Right cardiac atrium (tissue), 5 donors: ENCODE data around the gene C11orf21. TPM values are rescaled to one million over a fixed set of nuclear protein-coding genes. Genes with fewer than 3 reads are reported as not detected.
"Not testable (repeated sequence)": the region's sequence is repeated elsewhere in the genome, so short reads cannot be mapped to it uniquely, and the experiment has no call there.

Experiments
- ATAC-seq, 2 donors: fragments of 200-7000 bp; cut with Tn5 transposase; one replicate each; pipeline versions ENCODE4 v1.8.0 to v1.9.1; 2020; ENCODE audit warnings: moderate library complexity in 2 of 2, mild to moderate bottlenecking in 1 of 2
- DNase-seq, 3 donors: peaks; one replicate each; pipeline ENCODE4 v3.0.0-alpha.2; 2020
- H3K27ac ChIP-seq: one replicate; pipeline ENCODE4 v1.5.1; 2013; ENCODE audit warnings: mild to moderate bottlenecking, low read length, control low read depth, moderate library complexity
- H3K27me3 ChIP-seq: one replicate; pipeline ENCODE4 v1.6.1; 2013; ENCODE audit not compliant: control insufficient read depth, insufficient read depth
- H3K4me1 ChIP-seq: one replicate; pipeline ENCODE4 v1.6.1; 2013; ENCODE audit warnings: low read length; ENCODE audit not compliant: control insufficient read depth, insufficient read depth
- H3K4me3 ChIP-seq: one replicate; pipeline ENCODE4 v1.5.1; 2013; ENCODE audit warnings: low read length, control low read depth
- H3K9me3 ChIP-seq: one replicate; pipeline ENCODE4 v1.6.1; 2013; ENCODE audit warnings: low read length; ENCODE audit not compliant: control insufficient read depth
- WGBS: extraction: QIAGEN DNeasy Blood & Tissue Kit; methylation state at CpG from one replicate; pipeline ENCODE4 v1.1.7; 2013; 5-methylcytosine and 5-hydroxymethylcytosine counted together
- intact Hi-C, 4 donors: fragments of 100-400 bp; cut with DNase I; formaldehyde crosslinking; loops; one replicate each; pipeline versions ENCODE4 v1.11.0 to v1.14.0; 2022 to 2023
- polyA plus RNA-seq: library from polyadenylated mRNA; stranded (reverse); fragments of 200-250 nt; gene quantifications from one replicate; pipeline ENCODE4 v1.2.3, GENCODE V29; 2013
- total RNA-seq, 4 donors: library from RNA; stranded (reverse); fragmentation: NEBNext Ultra II Directional; extraction: Animal tissue kit (Norgen Biotek cat#: 25700); gene quantifications; one replicate each; pipeline ENCODE4 v1.2.1, GENCODE V29; 2021
- donor health status: healthy with polysubstance abuse.
- donor health status: DM: no; HTN: yes; CAD: no.
- donor health status: DM: no; HTN: no; CAD: no.
- donor health status: DM: no; HTN: yes; CAD: no; lungs with severe emphysema.
- donor health status: DM: yes; HTN: yes; CAD: no.

C11orf21 gene
- total and polyA plus RNA-seq, 5 donors, result 3.9 to 24.2 (median 13.4) TPM

DNA sequence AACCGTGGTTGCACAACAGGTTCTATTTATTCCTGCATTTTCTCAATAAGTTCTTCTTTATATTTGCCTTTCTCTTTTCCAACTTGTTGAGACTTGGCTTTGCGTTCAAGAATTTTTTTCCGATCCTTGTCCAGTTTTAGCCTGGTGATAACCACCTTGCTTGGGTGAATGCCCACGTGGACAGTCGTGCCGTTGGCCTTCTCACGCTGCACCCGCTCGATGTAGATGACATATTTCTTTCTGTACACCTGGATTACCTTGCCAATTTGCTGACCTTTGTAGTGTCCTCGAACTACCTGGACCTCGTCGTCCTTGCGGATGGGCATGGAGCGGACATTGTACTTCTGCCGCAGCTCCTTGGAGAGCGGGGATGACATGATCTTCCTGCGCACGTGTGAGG lies 33.6 kb upstream of the C11orf21 start:
- DNase-seq, H3K4me1 ChIP-seq, H3K4me3 ChIP-seq, intact Hi-C loops, H3K27me3 ChIP-seq, ATAC-seq, H3K9me3 ChIP-seq, H3K27ac ChIP-seq: not testable (repeated sequence)
- WGBS, result 95% methylated on average over 18 of the region's 18 CpGs

DNA sequence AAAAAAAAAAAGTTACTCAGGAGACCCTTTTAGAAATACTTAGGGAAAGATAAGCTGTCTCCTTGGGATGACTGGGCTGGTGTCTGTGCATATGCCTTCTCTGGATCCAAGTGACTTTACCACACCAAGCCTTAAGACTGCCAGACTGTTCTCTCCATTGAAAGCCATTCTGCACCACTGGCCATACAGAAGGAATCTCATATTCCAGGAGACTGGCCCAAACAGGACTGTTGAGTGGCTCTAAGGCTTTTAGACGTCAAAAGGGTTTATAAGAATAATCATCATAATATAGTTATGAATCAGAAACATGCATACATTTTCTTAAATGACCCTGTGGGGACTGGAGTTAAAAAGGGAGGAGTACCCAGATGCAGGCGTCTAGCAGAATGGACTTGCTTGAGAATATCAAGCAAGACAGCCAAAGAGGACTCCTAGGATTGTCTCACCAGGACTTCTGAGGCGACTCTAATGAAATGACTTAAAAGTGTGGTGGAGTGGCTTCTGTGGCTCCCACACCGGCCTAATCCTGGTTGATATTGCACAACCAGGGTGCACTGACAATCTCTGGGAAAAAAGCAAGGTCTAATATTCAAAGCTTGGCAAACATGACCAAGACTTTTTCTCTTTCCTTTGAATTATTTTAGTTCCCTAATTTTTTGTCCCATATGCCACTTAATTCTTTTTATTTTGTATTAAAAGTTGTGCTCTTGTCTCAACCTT lies 31.9 kb upstream of the C11orf21 start:
- 76% methylated on average over 2 of the region's 4 CpGs for WGBS
- H3K4me1 ChIP-seq, ATAC-seq, H3K27me3 ChIP-seq, DNase-seq, H3K4me3 ChIP-seq, intact Hi-C loops, H3K27ac ChIP-seq, H3K9me3 ChIP-seq: not testable (repeated sequence)

DNA sequence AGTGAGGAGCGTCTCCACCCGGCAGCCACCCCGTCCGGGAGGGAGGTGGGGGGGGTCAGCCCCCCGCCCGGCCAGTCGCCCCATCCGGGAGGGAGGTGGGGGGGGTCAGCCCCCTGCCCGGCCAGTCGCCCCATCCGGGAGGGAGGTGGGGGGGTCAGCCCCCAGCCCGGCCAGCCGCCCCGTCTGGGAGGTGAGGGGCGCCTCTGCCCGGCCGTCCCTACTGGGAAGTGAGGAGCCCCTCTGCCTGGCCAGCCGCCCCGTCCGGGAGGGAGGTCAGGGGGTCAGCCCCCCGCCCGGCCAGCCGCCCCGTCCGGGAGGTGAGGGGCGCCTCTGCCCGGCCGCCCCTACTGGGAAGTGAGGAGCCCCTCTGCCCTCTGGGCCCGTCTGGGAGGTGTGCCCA lies 30.9 kb upstream of the C11orf21 start:
- H3K27ac ChIP-seq, DNase-seq, H3K27me3 ChIP-seq, intact Hi-C loops, H3K4me3 ChIP-seq, H3K4me1 ChIP-seq, ATAC-seq, H3K9me3 ChIP-seq: not testable (repeated sequence)
- 94% methylated on average over 22 of the region's 29 CpGs for WGBS

DNA sequence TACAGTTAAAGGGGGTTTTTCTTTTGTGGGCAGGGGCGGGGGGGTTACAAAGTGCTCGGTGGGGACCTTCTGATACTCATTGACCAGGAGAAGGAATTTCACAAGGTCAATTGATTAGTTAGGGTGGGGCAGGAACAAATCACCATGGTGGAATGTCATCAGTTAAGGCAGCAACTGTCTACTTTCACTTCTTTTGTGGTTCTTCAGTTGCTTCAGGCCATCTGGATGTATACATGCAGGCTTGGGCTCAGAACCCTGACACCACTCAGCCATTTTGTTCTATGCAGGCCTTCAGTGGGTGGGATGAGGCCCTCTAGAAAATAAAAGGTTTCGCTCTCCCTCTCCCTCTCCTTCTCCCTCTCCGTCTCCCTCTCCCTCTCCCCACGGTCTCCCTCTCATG lies 29.7 kb upstream of the C11orf21 start:
- Histone ChIP-seq H3K4me1 (no peaks in the 10 kb centered on the region), H3K27me3 (no peaks in the 10 kb centered on the region), H3K9me3 (no peaks in the 10 kb centered on the region), H3K4me3 (no peak overlapping the region), H3K27ac (no peak overlapping the region)
- ATAC-seq, result no peak
- no peak for DNase-seq
- 96% methylated on average over 5 of the region's 5 CpGs for WGBS
- intact Hi-C loops, result no loop called here

DNA sequence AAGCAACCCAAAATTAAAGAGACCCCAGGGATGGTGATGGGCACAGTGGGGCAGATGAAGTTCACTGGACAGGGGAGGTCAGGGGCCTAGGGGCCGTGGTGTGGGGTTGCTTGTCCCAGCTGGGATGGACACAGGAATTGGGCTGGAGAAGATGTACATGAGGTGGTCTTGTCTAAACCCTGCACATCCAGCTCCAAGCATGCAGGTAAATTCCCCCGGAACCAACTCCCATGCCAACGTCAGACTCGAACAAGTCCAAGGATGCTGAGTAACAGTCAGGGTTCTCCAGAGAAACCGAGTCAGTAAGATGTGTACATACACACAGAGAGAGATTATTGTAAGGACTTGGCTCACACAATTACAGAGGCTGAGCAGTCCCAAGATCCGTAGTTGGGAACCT lies 29.0 kb upstream of the C11orf21 start:
- Histone ChIP-seq H3K4me1 (no peaks in the 10 kb centered on the region), H3K27me3 (no peaks in the 10 kb centered on the region), H3K4me3 (no peak overlapping the region), H3K27ac (no peak overlapping the region), H3K9me3 (no peaks in the 10 kb centered on the region)
- no peak for ATAC-seq
- 95% methylated on average over 6 of the region's 6 CpGs for WGBS
- no peak for DNase-seq
- intact Hi-C loops, result no loop called here

DNA sequence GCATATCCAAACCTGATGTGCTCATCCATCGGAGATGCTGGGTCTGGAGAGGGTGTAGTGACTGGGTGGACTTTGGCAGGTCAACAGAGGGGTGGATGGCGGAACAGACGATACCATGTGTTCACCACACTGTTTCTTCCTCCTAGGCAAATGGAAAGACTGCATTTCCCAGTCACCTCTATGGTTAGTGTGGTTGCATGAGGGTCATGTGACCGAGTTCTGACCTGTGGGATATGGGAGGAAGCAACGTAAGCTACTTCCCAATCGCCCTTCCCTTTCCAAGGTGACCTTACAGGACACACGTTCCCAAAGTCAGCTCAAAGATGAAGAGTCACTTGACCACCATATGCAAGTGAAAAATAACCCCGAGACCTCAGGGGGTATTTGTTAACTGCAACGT lies 27.8 kb upstream of the C11orf21 start:
- H3K4me3 ChIP-seq, result no peak overlapping the region
- 91% methylated on average over 9 of the region's 9 CpGs for WGBS
- ATAC-seq, result no peak
- intact Hi-C loops, result no loop called here
- no peak for DNase-seq
- no peak overlapping the region for H3K27ac ChIP-seq
- no peaks in the 10 kb centered on the region for H3K27me3 ChIP-seq
- H3K4me1 ChIP-seq, result no peaks in the 10 kb centered on the region
- H3K9me3 ChIP-seq, result no peaks in the 10 kb centered on the region

DNA sequence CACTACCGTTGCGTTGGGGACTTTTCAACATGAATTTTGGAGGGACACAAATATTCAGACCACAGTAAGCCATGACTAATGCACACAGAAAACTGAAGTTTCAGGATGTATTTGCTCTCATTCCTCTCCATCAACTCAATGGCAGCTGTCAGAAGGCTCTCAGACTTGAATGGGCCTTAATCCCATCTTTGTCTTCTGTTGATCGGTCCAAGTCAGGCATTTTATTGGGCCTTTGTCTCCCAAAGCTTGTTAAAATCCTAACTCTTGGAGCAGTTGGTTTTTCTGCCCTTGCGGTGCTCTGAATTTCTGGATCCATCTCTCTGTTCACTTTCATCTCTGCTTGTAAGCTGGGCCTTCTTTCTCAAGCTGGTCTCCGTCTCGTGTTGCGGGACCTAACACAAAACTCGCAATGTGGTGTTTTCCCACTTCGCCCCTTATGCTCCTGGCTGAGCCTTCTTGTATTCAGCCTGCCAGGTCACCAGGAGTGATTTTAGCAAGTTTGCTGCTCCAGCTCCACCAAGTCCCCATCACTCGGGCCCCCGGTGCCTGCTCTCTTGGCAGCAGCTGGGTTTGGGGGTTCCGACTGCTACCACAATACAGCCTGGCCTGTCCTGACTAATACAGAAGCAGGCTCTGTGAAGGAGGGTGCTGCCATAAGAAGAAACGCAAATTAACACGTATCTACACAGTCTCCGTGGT lies 27.1 kb upstream of the C11orf21 start:
- 91% methylated on average over 15 of the region's 15 CpGs for WGBS
- intact Hi-C loops, result no loop called here
- Histone ChIP-seq H3K27me3 (no peaks in the 10 kb centered on the region), H3K27ac (no peak overlapping the region), H3K9me3 (no peaks in the 10 kb centered on the region), H3K4me3 (no peak overlapping the region), H3K4me1 (no peaks in the 10 kb centered on the region)
- ATAC-seq, result no peak
- DNase-seq, result no peak

DNA sequence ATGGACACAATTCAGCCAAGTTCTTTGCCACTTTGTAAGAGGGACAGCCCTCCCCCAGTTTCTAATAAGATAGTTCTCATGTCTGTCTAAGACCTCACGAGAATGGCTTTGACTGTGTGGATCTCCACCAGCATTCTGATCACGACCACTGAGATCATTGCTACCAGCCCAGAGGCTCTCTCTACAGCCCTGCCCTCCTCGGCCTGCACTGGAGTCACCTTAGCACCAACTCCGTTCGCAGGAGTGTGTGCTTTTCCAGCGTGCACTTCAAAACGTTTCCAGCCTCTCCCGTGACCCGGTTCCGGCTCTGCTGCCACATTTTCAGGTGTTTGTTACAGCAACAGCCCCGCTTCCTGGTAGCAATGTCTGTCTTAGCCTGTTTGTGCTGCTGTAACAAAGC lies 26.3 kb upstream of the C11orf21 start:
- no peak for ATAC-seq
- no peaks in the 10 kb centered on the region for H3K27me3 ChIP-seq
- H3K9me3 ChIP-seq, result no peaks in the 10 kb centered on the region
- intact Hi-C loops, result no loop called here
- no peaks in the 10 kb centered on the region for H3K4me1 ChIP-seq
- WGBS, result 92% methylated on average over 11 of the region's 11 CpGs
- H3K4me3 ChIP-seq, result no peak overlapping the region
- H3K27ac ChIP-seq, result no peak overlapping the region
- DNase-seq, result no peak

DNA sequence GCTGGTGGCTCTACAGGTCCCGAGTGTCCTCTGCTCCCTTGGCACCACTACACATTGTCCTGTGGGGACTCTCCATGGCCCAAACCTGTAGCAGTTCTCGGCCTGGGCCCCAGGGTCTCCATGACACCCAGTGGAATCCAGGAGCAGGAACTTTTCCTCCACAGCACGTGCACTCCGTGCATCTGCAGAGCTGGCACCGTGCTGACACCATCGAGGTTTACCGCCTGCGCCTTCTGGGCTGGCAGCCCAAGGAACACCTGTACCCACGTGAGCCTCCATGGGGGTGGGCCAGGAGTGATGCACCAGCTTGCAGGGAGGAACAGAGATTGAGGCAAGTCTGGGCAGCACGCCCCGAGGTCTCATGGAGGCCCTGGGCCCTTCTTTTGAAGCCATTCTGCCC lies 25.3 kb upstream of the C11orf21 start:
- DNase-seq (peak in 1 of 3 donors; percentile 42), ATAC-seq (no peak)
- H3K4me3 ChIP-seq, result no peak overlapping the region
- H3K27ac ChIP-seq, result no peak overlapping the region
- no peaks in the 10 kb centered on the region for H3K9me3 ChIP-seq
- no peaks in the 10 kb centered on the region for H3K4me1 ChIP-seq
- WGBS, result 93% methylated on average over 11 of the region's 11 CpGs
- H3K27me3 ChIP-seq, result no peaks in the 10 kb centered on the region
- intact Hi-C loops, result no loop called here

DNA sequence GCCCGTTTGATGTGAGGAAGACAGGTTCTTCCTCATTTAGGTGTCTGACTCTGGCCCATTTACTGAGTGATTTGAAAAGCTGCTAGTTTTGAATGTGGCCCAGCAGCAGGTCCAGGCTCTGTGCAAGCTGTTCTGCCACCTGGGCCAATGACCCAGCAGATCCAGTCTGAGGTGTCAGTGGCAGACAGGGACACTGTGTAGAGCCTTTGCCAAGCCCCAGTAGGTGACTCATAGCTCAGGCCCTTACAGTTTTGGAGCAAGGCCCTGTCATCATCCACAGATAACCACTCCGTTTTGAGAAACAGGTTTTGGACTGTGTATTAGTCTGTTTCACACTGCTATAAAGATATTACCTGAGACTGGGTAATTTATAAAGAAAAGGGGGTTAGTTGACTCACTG lies 24.0 kb upstream of the C11orf21 start:
- ATAC-seq, result peak; percentile 92 to 94

DNA sequence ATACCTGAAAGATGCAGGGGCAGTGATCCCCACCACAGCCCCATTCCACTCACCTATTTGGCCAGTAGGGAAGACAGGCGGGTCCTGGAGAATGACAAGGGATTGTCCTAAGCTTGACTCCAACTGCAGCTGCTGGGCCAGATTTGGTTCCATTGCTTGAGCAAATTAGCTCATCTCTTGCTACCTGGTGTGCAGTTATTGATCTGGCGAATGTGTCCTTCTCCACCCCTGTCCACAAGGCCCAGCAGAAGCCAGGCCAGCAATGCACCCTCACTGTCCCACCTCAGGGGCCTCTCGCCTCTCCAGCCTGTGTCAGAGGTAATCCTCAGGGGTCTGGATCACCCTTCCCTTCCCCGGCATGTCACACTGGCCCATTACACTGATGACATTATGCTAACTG lies 23.4 kb upstream of the C11orf21 start:
- peak overlapping the region; percentile 75 for H3K27ac ChIP-seq
- WGBS, result 96% methylated on average over 4 of the region's 4 CpGs

More for the DNA sequence above, 24.0 kb upstream of the C11orf21 start:
- peak overlapping the region; percentile 75 for H3K27ac ChIP-seq
- intact Hi-C loops, result no loop called here
- H3K4me3 ChIP-seq, result no peak overlapping the region
- WGBS, result 52% methylated on average over 2 of the region's 2 CpGs
- no peaks in the 10 kb centered on the region for H3K27me3 ChIP-seq
- H3K9me3 ChIP-seq, result no peaks in the 10 kb centered on the region
- no peaks in the 10 kb centered on the region for H3K4me1 ChIP-seq
- DNase-seq, result peak; percentile 44 to 77 (median 65)

More for the DNA sequence above, 23.4 kb upstream of the C11orf21 start:
- H3K9me3 ChIP-seq, result no peaks in the 10 kb centered on the region
- DNase-seq, result no peak
- H3K4me3 ChIP-seq, result no peak overlapping the region
- intact Hi-C loops, result no loop called here
- H3K27me3 ChIP-seq, result no peaks in the 10 kb centered on the region
- no peak for ATAC-seq
- no peaks in the 10 kb centered on the region for H3K4me1 ChIP-seq
